GM18861 (cell line): Measurements from ENCODE around the gene PDGFA.

Experiments
- ATAC-seq: cut with Tn5 transposase; IDR thresholded peaks from one replicate; pipeline ENCODE4 v1.9.1; 2021; ENCODE audit not compliant: unreplicated experiment

The PDGFA gene

DNA sequence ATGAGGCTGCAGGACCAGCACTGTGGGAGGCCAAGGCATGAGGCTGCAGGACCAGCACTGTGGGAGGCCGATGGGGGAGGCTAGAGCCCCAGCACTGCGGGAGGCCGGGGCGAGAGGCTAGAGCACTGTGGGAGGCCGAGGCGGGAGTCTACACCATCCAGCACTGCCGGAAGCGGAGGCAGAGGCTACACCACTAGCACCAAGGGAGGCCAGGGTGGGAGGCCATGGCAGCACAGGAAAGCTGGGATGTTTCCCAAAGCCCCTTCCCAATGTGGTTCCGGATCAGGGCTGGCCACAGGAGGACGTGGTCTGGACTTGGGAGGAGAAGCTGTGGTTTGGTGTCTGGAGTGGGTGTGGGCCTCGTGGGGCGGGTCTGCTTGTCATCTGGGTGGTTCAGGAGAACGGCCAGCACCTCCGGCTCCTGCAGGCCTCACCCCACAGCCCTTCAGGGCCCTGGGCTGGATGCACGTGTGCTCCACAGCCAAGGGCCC is 43.6 kb downstream of the PDGFA start:
- ATAC-seq: no peak

DNA sequence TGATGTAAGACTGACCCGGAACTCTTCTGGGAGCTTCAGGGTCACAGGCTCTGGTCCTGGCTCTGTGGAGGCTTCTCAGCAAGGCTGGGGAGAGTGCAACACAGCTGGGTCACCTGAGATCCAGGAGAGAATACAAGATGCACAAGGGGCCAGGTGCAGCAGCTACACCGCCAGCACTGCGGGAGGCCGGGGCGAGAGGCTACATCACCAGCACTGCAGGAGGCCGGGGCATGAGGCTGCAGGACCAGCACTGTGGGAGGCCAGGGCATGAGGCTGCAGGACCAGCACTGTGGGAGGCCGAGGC is 44.3 kb downstream of the PDGFA start:
- ATAC-seq: no peak

DNA sequence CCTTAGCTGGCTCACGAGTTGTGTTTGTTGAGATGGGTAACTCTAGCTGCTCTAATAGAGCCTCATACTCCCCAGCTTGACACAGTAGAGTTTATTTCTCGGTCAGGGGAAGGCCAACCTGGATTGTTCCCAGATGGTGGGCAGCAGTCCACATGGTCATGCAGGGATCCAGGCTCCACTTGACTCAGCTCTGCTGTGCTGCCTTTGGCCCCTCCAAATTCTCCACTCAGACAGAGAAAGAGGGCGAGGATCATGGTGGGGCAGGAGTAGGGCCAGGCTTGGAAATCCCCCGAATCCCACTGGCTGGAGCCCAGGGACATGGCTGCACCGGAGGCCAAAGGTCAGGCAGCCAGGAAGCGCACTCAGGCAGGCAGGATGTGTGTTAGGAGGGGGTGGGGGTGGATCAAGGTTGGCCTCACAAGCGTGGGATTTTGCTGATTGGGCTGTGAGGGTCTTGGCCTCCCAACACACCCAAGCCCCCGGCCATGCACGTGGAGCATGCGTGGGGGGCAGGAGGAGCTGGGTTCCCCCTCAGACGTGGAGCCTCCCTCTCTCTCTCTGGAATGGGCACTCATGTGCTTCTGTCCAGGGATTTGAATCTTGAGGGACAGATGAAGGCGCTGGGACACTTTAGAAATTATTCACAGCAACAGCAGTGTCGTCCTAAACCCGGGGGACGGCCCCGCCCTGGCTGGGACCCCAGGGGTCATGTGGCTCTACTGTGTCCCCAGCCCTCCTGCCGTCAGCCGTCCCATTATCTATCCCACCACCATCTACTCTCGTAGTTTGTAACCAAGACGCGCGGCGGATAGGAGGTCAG is 44.8 kb downstream of the PDGFA start:
- no peak for ATAC-seq

DNA sequence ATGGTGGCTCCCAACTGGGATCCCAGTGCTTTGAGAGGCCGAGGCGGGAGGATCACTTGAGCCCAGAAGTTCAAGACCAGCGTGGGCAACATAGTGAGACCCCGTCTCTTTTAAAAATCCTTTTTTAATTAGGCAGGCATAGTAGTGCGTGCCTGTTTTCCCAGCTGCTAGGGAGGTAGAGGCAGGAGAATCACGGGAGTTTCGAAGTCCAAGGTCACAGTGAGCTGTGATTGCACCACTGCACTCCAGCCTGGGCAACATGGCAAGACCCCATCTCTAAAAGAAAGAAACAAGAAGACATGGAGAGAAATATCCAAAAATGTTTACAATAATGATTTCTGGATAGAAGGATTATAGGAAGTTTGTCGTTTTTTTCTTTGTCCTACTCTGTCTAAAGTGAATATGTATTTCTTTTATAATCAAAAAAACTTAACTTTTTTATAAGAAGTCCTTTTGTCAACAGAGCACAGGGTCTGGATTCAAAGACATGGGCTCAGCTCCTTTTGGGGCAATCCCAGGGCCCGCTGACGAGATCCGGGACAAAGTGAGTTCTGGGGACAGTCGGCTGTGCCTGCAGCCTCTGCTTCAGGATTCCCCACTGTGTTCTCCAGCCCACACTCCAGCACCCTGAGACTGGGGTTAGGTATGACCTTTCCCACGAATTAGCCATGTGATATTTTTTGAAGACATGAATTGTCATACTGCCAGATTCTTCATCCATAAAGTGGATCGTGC is 45.6 kb downstream of the PDGFA start:
- ATAC-seq: no peak

- ATAC-seq: no peak
Measured at GRCh38 chr7:473211-473734, 46.4 kb downstream of the PDGFA start.

GRCh38 chr7:472640-472957 is 47.0 kb downstream of the PDGFA start:
- no peak for ATAC-seq

DNA sequence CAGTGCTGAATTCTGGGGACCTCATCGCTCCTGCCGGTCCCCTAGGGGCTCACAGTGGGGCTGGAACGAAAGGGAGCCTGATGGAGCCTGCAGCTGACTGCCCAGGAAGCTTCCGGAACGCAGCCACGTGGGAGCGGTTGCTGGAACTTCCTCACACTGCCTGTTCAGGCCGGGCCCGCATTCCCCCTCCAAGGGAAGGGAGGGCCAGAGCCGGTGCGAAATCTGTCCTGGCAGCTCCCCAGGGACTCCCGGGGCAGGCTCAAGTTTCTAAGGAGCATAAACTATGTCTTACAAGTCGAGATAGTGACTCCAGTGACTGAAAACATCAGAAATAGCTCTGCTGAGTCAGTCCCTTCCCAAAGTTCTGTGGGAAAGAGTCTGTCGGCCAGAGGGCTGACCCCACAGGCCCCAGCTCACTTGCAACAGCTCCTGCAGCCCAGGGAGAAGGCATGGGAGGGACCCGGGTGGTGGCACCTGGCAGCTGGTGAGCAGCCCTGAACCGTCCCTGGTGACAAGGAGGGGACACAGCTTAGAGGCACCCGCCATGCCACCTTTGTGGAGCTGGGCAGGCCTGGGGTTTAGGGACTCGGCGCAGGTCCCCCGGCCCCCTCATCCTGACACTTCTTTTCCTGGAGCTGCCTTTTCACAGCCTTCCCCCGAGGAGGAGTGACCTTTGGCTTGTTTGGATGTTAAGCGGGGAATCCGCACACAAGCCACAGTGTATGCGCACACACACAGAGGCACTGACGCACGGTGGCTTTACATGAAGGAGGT is 47.6 kb downstream of the PDGFA start:
- ATAC-seq: no peak

- ATAC-seq: no peak
Measured at GRCh38 chr7:471191-471865, 48.3 kb downstream of the PDGFA start.

DNA sequence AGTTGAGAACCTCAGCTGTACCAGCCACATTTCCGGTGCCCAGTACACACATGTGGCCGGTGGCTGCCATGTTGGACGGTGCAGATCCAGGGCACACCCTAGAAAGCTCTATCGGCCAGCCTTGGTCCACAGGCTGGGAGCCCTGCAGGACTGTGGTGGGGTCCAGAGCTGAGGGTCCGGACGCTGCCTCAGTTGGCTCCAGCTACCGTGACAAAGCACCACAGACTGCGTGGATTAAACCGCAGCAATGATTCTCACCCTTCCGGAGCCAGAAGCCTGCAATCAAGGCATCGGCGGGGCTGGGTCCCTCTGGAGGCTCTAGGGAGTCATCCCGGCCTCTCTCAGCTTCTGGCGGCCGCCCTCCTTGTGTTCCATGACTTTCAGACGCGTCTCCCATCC is 50.1 kb downstream of the PDGFA start:
- ATAC-seq: no peak

DNA sequence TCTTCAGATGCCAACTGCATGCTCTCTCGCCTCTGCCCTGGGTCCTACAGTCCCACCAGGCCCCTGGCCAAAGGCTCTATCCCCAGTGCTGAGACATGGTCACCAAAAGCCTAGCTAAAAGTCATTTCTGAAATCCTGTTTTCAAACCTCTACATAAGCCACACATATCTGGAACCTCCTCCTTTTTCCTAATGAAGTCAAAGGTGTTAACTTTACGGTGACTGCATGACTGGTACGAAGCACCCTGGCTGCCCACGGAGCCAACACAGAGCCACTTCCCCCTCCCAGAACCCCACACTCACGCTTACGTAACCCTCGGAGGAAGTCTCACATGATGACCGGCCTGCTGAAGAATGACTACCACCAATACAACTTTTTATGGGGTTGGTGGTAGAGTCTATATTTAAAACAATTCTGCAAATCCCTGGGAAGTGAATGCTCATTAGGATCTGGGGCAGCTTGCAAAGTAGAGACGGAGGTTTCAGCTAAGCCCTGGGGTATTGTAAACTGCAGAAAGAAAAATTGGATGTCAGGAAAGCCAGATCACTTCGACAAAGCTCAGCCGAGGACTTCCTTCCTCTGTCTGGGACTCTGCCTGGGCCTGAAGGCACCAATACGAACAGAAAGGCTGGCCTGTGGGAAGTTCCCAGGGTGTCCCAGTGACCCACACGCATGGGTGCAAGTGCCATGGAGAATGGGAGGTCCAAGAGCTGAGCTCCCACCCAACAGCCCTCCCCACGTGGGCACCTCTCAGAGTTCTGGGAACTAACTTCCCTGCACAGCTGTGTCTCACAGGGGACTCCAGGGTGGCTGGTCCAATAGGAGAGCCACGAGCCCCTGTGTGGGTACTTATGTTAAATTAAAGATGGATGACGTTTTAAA is 50.7 kb downstream of the PDGFA start:
- no peak for ATAC-seq

DNA sequence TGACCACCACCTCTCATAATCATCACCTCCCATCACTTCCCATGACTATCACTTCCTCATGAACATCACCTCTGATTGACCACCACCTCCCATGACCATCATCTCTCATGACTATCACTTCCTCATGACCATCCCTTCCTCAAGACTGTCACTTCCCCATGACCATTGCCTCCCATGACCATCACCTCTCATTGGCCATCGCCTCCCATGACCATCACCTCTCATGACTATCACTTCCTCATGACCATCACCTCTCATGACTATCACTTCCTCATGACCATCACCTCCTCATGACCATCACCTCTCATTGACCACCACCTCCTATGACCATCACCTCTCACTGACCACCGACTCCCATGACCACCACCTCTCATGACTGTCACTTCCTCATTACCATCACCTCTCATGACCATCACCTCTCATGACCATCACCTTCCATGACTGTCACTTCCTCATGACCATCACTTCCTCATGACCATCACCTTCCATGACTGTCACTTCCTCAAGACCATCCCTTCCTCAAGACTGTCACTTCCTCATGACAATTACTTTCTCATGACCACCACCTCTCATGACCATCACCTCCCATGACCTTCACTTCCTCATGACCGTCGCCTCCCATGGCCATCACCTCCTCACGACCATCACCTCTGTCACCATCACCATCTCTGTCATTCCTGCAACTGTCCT is 51.6 kb downstream of the PDGFA start:
- no peak for ATAC-seq

GRCh38 chr7:467393-467828 is 52.2 kb downstream of the PDGFA start:
- ATAC-seq: no peak

- no peak for ATAC-seq
Measured at GRCh38 chr7:466465-467191, 53.0 kb downstream of the PDGFA start.

- no peak for ATAC-seq
Measured at GRCh38 chr7:465710-466400, 53.8 kb downstream of the PDGFA start.

DNA sequence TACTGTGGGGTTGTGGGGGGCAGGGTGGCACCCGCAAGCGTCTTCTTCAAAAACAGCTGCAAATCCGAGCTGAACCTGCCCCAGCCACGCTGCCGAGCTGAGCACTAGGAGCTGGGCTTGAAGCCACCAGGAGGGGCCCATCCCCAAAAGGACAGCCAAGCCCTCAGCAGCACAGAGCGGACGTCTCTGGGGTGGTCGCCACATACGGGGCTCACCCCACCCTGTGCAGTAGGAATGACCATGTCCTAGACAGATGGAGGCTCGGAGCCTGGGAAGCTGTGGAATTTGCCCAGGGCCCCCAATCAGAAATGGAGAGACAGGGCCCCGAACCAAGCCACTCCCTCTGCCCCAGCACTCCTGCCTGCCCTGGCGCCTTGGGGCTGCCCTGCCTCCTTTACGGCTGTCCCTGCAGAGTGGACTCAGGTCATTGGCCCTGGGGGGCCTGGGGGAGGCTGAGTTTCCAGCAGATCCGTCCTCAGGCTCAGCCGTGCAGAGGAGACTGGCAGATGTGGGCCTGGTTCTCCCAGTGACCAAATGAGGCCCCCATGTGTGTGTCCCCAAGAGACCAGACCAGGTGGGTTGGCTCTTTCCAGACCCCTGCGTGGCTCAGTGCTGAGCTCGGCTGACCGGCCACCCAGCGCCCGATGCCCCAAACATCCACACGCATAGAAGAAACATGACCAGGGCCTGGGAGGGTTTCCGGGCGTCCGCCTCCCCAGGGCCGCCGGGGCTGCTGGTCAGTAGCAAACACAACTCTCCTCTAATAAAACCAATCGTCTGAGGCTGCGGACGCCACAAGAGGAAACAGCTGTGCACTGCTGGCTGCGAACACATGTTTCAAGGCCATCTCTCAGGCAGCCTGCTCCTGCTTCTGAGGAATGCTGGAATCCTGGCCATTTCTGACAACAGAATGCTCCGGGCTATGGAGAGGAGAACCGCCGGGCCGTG is 54.9 kb downstream of the PDGFA start:
- no peak for ATAC-seq

DNA sequence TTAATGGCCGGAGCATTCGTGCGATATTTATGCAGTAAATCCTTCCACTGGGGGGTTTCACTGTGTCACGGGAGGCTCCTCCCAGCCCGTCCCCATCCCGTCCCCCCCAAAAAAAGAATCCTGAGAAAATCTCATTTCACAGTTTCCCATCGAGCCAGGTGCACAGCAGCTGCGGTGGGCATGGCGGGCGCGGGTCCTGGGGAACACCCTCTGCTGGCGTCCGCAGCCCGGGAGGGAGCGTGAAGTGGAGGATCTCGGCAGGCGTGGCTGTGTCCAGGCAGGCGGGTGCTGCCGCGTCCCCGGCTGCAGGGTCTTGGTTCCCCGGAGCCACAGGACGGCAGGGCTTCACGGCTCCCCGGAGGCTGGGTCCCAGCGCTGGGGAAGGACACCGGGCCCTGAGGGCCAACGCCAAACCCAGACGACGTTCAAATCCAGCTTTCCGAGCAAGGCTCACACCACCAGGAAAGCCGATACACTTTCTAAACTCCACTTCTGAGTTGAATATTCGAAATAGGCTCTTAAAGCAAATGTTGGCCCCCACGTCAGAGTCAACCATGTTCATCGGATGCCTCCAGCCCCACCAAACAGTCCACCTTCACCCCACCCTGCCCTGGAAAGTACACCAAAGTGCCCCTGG is 55.7 kb downstream of the PDGFA start:
- ATAC-seq: no peak

DNA sequence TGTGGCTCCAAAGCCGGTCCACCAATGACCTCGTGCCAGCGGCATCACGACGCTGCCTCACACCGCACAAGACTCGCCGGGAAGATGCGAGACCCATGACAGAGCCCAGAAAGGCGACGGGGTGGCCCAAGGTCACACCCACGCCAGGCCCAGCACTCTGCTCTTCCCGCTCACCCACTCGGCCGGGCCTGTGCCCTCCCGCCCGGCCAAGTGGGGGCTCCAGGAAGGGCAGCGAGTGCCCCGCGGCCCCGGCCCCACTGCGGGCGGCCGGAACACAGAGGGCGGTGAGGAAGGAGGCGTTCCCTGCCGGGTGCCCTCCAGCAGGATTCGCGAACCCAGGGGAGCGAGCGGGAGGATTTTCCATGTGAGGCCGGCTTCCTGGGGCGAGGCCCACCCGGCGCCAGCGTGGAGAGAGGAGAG is 56.3 kb downstream of the PDGFA start:
- ATAC-seq: no peak
